Nephron progenitor cell (in vitro differentiated cells): ENCODE measurements around the gene GRAMD2B.
A peak's percentile ranks its signal among the peaks of the same experiment; 100 is the strongest.

ENCODE experiments used
- DNase-seq: peaks from one replicate; pipeline ENCODE4 v3.0.0; 2021
- H3K27ac Mint-ChIP-seq: 2 replicates; pipeline ENCODE4 v1.8.0; 2021; ENCODE audit warnings: mild to moderate bottlenecking, moderate library complexity, mixed read lengths
- H3K27me3 Mint-ChIP-seq: 2 replicates; pipeline ENCODE4 v1.8.0; 2021; ENCODE audit warnings: mild to moderate bottlenecking, low read depth, mixed read lengths; ENCODE audit not compliant: poor library complexity
- H3K36me3 Mint-ChIP-seq: 2 replicates; pipeline ENCODE4 v1.8.0; 2021; ENCODE audit warnings: low read depth, mixed read lengths
- H3K4me1 Mint-ChIP-seq: 2 replicates; pipeline ENCODE4 v1.8.0; 2021; ENCODE audit warnings: mixed read lengths
- H3K4me3 Mint-ChIP-seq: 2 replicates; pipeline ENCODE4 v1.8.0; 2021; ENCODE audit warnings: mild to moderate bottlenecking, moderate library complexity, mixed read lengths
- H3K9me3 Mint-ChIP-seq: 2 replicates; pipeline ENCODE4 v1.8.0; 2021; ENCODE audit warnings: mild to moderate bottlenecking, moderate library complexity, mixed read lengths
- TF ChIP-seq, protein P1 (sequence below): fragments of 200-600 bp; sonication (generic); IDR thresholded peaks from 2 replicates; pipeline ENCODE4 v1.5.0; 2021; ENCODE audit warnings: antibody characterized with exemption

Gene GRAMD2B

DNA sequence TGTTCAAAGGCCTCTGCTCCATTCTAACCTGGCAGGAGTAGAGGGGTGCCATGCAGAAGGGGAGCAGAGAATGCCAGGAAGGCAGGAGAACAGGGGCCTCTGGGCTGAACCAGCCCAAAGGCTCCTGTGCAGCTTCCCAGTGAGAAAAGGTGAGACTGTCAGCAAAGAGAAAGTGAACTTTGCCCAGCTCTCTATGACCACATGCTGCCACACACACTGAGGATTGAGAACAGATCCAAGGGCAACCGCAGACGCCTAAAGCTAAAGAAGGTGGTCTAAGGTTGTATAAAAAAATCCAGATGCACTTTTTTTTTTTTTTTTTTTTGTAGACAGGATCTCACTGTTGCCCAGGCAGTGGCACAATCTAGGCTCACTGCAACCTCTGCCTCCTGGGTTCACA lies 120.5 kb downstream of the GRAMD2B start:
- H3K27me3 Mint-ChIP-seq, result no peaks in the 10 kb centered on the region
- TF ChIP-seq, protein P1, sequence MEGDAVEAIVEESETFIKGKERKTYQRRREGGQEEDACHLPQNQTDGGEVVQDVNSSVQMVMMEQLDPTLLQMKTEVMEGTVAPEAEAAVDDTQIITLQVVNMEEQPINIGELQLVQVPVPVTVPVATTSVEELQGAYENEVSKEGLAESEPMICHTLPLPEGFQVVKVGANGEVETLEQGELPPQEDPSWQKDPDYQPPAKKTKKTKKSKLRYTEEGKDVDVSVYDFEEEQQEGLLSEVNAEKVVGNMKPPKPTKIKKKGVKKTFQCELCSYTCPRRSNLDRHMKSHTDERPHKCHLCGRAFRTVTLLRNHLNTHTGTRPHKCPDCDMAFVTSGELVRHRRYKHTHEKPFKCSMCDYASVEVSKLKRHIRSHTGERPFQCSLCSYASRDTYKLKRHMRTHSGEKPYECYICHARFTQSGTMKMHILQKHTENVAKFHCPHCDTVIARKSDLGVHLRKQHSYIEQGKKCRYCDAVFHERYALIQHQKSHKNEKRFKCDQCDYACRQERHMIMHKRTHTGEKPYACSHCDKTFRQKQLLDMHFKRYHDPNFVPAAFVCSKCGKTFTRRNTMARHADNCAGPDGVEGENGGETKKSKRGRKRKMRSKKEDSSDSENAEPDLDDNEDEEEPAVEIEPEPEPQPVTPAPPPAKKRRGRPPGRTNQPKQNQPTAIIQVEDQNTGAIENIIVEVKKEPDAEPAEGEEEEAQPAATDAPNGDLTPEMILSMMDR, result no peak
- peaks cover 14% of the 10 kb centered on the region for H3K4me1 Mint-ChIP-seq
- no peak for DNase-seq
- H3K36me3 Mint-ChIP-seq, result peaks cover 27% of the 10 kb centered on the region
- H3K9me3 Mint-ChIP-seq, result no peaks in the 10 kb centered on the region
- peak overlapping the region; percentile 24 for H3K27ac Mint-ChIP-seq
- no peak overlapping the region for H3K4me3 Mint-ChIP-seq
